ENCODE measurements around the gene ZNF397.
"Not testable (repeated sequence)": the region's sequence is repeated elsewhere in the genome, so short reads cannot be mapped to it uniquely, and the experiment has no call there.

The ZNF397 gene

DNA sequence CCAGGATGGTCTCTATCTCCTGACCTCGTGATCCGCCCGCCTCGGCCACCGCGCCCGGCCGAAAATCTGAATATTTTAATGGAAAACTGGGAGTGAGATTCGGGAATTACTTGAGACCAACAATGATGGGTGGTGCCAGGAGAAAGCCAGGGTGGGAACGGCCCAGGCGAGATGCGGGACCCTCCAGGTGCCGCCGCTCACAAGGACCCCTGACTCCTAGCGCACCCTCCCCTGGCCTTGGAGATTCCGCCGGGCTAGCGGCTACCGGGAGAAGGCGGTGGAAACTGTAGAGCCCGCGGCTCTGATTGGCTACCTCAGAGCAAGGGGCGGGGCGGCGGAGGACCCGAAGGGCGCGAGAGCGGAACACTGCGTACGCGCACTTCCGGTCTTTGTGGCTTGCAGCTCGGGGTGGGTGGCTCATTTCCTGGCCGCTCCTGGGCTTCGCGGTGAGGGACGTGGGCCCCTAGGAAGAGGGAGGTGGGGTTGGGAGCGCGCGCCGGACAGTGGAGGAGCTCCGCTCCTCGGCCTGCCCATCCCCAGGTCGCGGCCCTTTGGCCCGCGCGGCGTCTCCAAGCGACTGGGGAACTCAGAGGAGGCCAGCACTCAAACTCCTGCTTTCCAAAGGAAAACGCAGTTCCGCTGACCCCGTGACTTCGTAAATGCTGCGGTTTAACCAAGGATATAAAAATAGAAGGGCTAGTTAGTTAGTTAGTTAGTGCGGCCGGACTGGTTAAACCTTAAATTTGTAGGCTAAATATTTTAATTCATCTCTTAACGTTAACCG lies at the start of gene ZNF397:
ZNF397 (plus strand) TSS at position 371 of the 784 bp plus-strand sequence. CDS start 1,437 bp downstream, outside the sequence.
- in situ Hi-C loops (cut with MboI; ENCODE audit: low sequenced_read_pairs) = no loop called here

DNA sequence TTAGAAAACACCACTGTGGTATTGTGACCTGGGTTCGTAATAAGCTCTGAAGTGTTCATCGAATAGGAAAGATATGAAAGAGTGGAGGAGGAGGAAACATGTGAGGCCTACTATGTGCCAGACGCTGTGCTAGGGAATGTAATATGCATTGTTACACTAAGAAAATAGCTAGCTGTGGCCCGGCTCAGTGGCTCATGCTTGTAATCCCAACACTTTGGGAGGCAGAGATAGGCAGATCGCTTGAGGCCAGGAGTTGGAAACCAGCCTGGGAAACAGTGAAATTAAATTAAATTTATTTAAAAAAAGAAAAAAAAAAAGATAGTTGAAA lies 49.2 kb upstream of the ZNF397 start:
- in situ Hi-C loops (cut with MboI; ENCODE audit: low sequenced_read_pairs) = no loop called here

DNA sequence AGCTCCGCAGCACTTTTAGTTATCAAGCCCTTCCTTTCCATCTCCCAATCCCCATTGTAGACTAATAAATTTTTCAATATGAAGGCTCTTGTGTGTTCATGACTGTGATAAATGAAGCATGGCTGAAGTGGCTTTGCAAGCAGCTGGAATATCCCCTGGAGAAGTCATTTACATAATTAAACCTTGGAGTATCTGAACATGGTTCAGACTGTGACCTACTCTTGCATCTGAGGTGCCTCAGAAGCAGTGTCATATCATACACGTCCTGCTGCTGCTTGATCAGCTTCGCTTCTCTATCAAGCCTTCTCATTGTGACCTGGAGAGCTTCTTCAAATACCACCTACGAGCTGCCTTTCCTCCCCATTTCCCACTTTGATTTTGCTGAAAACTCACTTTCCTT lies 48.4 kb upstream of the ZNF397 start:
- in situ Hi-C loops (cut with MboI; ENCODE audit: low sequenced_read_pairs) = no loop called here

DNA sequence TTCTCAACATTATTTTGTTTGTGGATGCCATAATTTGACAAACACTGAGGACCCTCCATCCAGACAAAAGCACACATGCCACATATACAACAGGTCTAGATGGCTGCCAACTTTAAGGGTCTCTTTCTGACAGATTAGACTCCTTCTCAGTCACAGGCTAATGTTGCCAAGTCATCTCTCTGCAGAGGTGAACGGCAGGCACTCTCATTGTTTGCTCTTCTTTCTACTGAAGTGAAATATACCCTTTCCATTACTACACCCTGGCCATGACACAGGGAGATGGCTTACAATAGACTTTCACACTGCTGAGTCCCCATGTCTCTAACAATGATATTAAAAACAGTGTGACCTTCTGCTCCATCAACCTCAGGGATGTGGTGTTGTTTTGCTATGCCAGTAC lies 47.5 kb upstream of the ZNF397 start:
- in situ Hi-C loops (cut with MboI; ENCODE audit: low sequenced_read_pairs) = no loop called here

DNA sequence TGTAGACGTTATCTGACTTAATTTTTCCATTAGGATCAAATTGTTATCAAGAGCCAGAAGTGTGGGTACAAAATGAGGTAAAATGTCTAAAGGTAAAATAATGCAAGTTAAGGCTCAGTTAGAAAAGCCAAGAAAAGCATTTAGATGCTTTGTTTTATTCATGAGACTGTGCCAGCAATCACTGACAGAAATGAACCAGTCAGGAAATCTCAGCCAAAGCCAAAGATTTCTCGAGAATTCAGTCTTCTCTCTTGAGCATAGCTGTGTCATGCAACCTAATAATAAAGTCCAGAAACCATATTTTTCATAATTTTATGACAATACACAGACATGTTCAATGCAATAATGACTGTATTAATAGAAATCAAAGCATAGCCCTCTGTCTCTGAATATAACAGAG lies 43.5 kb upstream of the ZNF397 start:
- in situ Hi-C loops (cut with MboI; ENCODE audit: low sequenced_read_pairs) = no loop called here

DNA sequence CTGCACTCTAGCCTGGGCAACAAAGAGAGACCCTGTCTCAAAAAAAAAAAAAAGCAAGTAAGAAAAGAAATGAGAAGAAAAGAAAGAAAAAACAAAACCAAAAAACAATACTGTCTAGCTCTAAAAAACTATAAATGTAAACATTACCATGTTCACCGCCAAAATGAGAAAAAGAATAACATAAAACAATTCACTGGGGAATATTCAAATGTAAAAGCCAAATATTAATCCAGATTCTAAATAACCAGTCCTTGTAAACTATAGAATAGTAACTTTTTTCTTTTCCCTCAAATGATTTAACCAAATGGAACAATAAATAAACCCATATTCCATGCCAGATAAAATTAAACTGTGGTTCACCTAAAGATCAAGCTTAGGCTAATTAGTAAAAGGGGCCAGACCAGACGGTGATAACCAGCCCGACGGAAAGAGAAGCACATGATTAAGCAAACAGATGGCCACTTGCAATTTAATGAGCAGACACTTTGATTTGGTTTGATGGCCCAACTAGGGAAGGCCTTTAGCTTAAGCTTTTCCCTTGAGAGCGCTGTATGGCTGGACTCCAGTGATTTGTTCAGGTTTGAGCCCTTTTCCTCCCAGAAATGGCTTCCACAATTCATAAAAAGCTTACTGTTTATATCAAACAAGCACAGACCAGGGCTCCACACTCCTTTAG lies 39.4 kb upstream of the ZNF397 start:
- in situ Hi-C loops (cut with MboI; ENCODE audit: low sequenced_read_pairs) = no loop called here

DNA sequence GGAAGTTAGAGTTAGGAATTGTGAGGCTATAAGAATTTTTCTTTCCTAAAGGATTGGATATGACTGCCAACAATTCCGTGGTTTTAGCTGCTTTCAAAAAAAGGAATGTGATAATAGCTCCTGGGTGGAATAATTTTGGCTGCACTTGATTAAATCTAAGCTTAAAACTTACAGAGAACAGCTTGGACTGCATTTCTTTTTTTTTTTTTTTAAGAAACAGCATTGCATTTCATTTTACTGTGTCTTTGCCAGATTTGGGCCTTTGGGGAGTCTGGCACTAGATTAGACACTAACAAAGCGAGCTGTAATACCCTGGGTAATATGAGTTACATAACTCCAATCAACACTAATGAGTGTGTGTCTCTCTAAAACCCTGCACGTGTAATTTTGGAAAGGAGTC lies 37.8 kb upstream of the ZNF397 start:
- in situ Hi-C loops (cut with MboI; ENCODE audit: low sequenced_read_pairs) = no loop called here

DNA sequence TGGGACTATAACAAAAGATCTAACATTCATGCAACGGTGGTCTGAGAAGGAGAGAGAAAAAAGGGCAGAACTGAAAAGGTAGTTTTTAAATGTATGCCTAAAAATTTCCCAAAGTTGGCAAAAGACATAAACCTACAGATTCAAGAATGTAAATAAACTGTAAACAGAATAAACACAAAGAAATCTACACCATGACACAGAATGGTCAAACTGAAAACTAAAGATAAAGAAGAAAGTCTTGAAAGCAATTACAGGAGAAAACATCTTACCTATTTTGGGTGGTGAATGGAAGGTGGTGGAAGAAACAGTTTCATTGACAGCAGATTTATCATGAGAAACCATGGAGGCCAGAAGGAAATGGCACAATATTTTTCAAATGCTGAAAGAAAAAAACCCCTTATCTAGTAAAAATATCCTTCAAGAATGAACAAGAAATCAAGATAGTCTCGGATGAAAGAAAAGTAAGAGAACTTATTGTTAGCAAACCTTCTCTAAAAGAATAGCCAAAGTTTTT lies 35.6 kb upstream of the ZNF397 start:
- in situ Hi-C loops (cut with MboI; ENCODE audit: low sequenced_read_pairs) = no loop called here

DNA sequence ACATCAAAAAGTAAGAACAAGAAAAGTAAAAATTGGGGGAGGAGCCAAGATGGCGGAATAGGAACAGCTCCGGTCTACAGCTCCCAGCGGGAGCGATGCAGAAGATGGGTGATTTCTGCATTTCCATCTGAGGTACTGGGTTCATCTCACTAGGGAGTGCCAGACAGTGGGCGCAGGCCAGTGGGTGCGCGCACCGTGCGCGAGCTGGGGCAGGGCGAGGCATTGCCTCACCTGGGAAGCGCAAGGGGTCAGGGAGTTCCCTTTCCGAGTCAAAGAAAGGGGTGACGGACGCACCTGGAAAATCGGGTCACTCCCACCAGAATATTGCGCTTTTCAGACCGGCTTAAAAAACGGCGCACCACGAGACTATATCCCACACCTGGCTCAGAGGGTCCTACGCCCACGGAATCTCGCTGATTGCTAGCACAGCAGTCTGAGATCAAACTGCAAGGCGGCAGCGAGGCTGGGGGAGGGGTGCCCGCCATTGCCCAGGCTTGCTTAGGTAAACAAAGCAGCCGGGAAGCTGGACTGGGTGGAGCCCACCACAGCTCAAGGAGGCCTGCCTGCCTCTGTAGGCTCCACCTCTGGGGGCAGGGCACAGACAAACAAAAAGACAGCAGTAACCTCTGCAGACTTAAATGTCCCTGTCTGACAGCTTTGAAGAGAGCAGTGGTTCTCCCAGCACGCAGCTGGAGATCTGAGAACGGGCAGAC lies 34.9 kb upstream of the ZNF397 start:
- in situ Hi-C loops (cut with MboI; ENCODE audit: low sequenced_read_pairs) = not testable (repeated sequence)

DNA sequence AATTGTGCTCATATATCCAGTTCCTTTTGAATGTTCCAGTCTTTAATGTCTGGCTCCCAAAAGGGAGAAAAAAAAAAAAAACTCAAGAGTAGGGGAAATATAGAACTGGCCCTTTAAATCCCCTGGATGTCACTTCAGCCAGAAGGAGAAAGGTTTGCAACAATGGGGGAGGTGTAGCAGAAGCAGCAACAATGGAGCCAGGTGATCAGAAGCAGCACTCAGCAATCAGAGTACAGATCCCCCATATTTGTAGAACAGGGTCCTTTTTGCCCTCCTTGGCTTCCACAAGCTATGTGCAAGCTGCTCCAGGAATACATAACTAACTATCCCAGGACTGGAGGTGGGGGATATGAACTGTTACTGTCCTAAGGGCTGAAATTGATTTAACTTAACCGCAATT lies 25.8 kb upstream of the ZNF397 start:
- in situ Hi-C loops (cut with MboI; ENCODE audit: low sequenced_read_pairs) = no loop called here

DNA sequence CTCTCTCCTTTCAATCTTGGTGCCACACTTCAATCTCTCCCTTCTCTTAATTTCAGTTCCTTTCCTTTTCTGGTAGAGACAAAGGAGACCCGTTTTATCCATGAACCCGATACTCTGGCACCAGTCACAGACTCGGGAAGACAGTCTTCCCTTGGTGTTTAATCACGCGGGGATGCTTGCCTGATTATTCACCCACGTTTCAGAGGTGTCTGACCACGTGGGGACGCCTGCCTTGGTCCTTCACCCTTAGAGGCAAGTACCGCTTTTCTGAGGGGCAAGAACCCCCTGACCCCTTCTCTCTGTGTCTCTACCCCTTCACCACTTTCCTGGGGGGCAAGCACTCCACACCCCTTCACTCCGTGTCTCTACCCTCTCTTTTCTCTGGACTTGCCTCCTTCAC lies 24.2 kb upstream of the ZNF397 start:
- in situ Hi-C loops (cut with MboI; ENCODE audit: low sequenced_read_pairs) = not testable (repeated sequence)

DNA sequence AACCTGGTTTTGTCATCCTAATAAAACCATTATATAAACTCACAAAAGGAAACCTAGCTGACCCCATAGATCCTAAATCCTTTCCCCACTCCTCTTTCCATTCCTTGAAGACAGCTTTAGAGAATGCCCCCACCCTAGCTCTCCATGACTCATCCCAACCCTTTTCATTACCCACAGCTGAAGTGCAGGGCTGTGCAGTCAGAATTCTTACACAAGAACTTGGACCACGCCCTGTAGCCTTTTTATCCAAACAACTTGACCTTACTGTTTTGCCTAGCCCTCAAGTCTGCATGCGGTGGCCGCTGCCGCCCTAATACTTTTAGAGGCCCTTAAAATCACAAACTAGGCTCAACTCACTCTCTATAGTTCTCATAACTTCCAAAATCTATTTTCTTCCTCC lies 21.5 kb upstream of the ZNF397 start:
- in situ Hi-C loops (cut with MboI; ENCODE audit: low sequenced_read_pairs) = not testable (repeated sequence)

DNA sequence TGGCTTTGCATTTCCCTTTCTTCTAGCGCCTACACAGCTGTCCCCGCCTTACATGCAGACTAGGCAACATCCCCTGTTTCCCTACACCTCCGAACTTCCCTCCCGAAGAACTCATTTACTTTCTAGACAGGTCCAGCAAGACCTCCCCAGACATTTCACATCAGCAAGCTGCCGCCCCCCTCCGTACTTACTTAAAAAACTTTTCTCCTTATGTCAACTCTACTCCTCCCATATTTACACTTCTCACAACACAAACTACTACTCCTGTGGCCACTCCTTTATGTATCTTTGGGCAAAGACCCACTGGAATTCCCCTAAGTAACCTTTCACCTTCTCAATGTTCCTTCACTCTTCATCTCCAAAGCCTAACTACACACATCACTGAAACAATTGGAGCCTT lies 20.4 kb upstream of the ZNF397 start:
- in situ Hi-C loops (cut with MboI; ENCODE audit: low sequenced_read_pairs) = no loop called here

DNA sequence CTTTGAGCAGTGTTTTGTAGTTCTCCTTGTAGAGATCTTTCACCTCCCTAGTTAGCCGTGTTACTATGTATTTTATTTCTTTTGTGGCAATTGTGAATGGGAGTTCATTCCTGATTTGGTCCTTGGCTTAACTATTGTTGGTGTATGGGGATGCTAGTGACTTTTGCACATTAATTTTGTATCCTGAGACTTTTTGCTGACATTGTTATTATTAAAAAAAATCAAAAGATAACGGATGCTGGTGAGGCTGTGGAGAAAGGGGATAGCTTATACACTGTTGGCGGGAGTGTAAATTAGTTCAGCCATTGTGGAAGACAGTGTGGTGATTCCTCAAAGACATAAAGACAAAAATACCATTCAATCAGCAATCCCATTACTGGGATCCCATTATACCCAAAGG lies 17.0 kb upstream of the ZNF397 start:
- in situ Hi-C loops (cut with MboI; ENCODE audit: low sequenced_read_pairs) = no loop called here

DNA sequence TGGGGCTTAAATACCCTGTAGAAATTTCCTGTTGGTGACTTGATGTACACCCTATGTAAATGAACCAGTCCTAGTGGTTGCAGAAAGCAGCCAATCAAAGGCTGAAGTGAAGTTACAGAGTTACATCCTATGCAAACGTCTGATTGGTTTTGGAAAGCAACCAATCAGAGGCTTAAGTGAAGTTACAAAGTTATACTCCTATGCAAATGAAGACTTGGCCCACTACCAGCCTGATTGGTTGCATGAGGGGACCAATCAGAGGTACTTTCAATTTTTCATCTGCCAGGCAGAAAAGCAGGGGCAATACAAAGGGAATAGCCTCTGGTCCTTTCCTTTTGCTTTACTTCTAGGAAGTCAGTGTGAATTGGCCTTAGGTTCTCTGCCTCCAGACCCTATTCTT lies 13.6 kb upstream of the ZNF397 start:
- in situ Hi-C loops (cut with MboI; ENCODE audit: low sequenced_read_pairs) = no loop called here

DNA sequence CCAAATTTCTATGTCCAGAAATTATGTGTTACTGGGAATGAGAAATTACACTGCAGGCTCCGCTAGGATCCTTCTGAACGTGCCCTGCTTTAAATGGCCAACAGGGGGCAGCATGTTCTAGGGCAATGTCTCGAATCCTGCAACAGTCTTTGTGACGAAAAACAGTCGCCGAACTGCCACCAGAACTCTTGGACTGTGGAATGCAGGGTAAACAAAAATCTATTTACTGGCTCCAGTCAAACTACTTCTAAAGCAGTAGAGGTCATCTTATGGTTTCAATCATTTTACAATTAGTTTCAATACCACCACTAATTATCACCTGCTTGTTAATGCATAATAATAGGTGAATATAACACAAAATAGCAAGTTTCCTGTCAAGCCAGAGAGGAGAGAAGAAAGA lies 9.8 kb upstream of the ZNF397 start:
- in situ Hi-C loops (cut with MboI; ENCODE audit: low sequenced_read_pairs) = loop anchor here (10.0 kb wide), 1 partner anchor 124 kb away; no protein-coding TSS in a partner anchor

DNA sequence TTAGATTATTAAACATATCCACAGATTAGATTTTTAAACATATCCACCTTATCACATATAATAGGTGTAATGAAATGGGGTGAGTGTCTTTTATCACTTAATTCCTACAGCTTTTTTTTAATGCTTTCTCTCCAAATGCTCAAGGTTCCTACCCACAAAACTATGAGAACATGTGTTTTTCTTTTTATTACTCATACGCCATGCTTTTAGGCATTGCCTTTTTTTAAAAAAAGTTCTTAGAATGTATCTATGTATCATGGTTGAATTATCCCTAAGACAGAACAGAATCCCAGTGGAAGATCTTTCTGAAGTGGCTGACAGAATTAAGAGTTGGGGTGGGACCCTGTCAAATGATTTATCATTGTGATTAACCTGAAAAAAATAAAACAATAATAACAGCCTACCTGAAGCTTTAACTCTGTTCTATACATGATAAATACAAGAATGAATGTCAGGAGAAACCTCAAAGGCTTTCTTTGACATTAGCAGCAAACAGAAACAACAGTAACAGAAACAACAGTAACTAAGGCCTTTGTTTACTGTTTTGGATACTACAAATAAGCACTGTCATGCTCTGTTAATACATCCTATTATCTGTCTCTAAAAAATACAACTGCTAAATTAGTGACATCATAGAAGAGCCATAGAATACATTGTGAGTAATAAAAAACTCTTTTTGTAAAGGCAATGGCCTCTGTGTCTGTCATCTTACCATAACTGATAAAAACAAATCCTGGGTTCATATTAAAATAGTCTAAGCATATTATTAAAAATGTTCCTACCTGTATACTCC lies 4.1 kb upstream of the ZNF397 start:
- in situ Hi-C loops (cut with MboI; ENCODE audit: low sequenced_read_pairs) = loop anchor here (10.0 kb wide), 1 partner anchor 118 kb away; no protein-coding TSS in a partner anchor

DNA sequence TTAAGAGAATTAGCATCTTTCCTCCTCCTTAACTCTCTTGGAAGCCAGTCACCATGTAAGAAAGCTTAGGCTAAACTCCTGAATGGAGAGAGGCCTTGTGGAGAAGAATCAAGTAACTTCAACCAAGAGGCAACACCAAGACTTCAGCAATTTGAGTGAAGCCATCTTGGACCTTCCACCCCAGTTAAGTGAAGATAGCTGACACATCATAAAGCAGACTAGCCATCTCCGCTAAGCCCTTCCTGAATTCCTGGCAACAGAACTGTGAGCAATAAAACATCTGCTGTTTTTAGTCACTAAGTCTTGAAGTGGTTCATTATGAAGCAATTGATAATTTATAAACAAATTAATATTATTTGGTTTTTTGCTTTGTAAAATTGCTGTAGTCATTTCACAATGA lies 1.5 kb upstream of the ZNF397 start:
- in situ Hi-C loops (cut with MboI; ENCODE audit: low sequenced_read_pairs) = loop anchor here (10.0 kb wide), 1 partner anchor 115 kb away; no protein-coding TSS in a partner anchor

DNA sequence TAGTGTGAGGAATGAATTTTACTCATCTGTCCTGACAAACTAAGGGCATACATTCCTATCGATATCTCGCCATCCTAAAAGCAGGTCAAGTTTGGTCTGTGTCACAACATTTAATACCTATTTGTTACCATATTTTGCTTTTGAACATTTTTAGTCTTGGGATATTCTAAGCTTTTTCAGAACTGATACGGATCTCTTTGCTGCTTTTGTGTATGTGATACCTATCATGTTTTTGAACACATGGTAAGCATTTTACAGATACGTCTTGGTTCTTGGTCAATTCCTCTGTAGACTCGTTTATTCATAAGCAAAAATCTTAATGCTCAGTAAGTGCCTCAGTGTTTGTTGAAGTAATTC lies 592 bp downstream of the ZNF397 start:
- in situ Hi-C loops (cut with MboI; ENCODE audit: low sequenced_read_pairs) = no loop called here

DNA sequence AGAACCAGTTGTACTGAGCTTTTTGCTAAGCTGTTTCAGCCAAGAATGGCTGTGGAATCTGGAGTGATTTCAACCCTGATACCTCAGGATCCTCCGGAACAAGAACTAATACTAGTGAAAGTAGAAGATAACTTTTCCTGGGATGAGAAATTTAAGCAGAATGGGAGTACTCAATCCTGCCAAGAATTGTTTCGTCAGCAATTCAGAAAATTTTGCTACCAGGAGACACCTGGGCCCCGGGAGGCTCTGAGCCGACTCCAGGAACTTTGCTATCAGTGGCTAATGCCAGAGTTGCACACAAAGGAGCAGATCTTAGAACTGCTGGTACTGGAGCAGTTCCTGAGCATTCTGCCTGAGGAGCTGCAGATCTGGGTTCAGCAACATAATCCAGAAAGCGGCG lies 1.6 kb downstream of the ZNF397 start:
- in situ Hi-C loops (cut with MboI; ENCODE audit: low sequenced_read_pairs) = no loop called here

DNA sequence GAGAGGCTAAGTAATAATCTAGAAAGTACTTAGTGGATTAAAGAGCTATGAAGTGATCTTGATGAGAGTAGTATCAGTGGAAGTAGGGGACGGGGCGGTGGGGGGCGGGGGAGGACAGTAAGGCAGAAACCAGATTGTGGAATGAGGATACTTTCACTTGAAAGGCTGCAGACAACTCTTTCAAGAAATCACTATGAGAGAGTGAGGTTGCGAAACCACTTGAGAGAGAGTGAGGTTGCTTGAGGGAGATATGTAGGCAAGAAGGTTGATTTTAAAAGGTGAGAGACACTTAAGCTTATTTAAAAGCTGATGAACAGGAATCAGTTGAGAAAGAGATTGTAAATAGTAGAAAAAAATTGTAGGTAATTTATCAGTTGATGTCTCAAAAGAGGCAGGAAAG lies 3.8 kb downstream of the ZNF397 start:
- in situ Hi-C loops (cut with MboI; ENCODE audit: low sequenced_read_pairs) = no loop called here
